NCI-H187 treated with DMSO at 0.1 percent for 48 hours (cell line): ENCODE measurements around the gene DAAM1.

Source experiments
- DNase-seq: peaks from one replicate; lab custom pipeline; 2025; lab: John Stamatoyannopoulos, UW

The DAAM1 gene

DNA sequence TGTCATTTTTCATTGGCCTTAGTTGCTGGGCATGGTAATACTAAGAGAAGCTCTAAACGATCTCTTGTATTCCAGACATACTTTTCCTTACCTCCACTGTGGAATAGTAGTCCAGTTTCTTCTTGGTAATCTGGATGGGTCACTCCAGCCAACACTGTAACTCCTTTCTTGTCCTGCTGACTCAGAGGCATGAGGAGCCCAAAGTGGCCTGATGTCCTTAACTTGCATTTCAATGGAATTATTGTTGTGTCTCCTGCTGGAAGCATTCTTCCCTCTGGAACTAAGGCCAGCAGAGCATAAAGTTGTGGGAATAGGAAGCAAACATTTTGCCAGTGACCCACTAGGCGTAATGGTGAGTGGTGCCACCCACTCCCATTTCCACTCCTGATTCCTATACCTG lies 33.1 kb downstream of the DAAM1 start:
- no peak for DNase-seq

DNA sequence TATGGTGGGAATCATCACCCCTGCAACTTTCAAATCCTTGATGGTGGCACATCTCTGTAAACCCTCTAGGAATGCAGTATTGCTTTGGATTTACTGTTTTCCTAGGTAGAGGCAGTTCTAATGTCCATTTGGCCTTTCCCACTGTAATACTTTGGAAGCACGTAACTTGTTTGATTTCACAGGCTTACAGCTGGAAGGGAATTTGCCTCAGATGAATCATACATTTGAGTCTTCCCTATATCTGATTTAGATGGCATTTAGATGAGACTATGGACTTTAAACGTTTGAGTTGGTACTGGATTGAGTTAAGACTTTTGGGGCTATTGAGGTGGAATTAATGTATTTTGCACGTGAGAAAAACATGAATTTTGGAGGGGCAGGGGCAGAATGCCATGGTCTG lies 35.9 kb downstream of the DAAM1 start:
- DNase-seq: no peak

DNA sequence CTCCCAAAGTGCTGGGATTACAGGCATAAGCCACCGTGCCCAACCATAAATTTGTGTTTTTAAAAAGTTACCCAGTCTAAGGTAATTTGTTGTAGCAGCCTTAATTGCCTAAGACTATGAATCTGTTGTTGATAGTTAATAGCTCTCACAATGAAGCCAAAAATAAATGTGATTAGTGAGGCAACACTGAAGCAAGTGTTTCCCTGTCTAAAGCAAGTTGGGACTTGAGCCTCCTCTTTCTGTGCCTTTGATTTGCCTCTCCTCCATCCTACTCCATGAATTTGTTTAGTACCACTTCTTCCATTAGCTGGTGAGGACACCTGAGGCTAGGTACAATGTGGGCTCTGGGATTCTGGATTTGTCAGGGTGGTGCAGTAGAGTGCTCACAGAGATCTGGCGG lies 36.8 kb downstream of the DAAM1 start:
- DNase-seq: no peak

DNA sequence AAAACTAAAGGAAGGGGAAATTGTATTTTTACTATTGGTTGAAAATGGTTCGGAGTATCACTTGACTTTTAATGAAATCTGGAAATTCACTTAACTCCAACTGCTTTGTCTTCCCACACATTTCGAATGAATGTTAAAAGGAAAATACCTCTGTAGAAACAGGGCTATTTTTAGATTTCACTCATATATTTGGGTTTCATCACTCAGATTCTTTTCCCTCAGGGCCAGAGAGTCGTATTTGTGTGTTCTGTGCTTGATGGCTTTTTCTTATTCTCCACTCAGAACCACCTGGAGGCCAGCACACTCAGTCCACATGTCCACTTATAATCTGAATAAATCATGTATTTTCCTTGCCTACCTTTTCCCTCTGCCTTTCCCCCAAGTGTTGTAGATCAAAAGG lies 40.0 kb downstream of the DAAM1 start:
- DNase-seq: no peak

DNA sequence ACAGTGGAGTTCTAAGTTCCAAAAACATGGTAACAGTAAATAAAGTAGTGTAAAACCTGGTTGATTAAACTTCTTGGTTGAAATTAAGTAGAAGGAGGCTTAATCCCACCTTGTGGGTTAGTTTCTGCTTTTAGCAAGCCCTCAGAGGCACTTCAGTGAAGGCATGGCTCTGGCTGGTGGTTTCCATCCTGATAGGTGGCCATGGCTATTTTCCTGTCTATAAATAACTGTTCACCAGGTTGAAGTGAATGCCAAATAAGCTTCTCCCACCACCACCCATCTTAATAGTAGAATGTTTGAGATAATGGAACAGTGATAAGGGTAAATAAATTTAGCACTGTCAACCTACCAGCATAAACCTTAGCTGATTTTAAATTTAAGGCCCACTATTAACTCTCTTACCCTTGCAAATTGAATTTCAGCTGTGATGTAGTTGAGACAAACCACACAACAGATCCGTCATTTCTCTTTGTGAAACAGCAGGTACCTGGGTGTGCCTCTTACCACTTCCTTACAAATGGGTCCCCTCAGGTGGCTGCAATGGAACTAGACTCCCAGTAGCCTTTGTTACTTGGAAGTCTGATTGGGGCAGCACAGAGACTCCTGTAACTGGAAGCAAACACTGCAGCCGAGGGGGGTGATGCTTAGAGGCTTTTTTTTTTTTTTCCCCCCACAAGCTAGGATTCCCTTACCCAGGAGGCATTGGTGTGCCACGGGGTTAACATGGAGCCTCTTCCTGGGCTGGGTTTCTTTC lies 41.4 kb downstream of the DAAM1 start:
- no peak for DNase-seq

DNA sequence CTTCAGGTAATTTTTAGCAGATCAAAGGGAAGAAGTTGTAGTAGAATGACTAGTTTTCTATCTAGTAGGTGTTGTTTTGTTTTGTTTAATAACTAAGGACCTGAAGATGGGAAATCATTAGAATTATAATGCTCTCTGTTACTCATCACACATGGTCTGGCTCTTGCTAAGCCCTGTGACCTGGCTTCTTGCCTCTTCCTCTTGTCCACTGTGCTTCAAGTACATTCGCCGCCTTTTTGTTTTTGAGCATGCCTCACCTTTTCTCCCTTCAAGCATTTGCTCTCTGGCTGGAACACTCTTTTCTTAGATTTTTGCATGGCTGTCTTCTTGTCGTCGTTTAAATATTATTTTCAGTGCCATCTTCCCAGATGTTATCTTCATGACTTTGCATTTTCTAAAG lies 47.7 kb downstream of the DAAM1 start:
- DNase-seq: no peak

DNA sequence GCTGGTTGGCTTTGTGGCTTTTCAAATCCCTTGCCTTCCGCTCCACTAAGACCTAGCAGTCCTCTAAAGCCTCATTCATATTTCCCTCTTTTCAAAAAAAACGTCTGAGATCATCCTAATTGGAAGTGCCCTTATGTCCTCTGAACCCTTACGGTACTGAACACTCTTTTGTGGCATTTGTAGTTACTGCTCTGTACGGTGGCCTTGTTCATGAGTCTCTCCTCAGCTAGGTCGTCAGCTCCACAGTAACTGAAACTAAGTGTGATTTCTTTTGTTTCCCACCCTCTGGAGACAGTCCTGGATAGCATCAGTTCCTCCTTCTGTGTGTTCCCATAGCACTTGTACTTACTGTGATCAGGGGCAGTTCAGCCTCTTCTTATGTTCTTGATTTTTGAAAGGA lies 49.7 kb downstream of the DAAM1 start:
- DNase-seq: no peak

DNA sequence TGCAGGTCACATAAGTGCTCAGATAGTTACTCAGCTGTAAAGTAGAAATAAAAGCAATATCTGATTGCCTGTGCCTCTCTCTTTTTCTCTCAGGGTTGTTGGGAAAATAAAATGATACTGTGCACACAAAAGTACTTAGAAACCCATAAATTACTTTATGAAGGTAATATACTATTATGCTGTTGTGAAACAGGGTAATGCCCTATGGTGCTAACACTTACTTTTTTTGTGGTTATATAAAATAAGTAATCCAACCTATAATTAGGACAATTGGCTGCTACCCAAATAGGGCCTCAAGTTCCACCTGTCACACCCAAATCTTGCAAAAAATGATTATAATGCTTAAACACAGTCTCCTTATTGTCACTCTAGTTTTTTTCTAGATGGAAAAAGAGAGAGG lies 50.6 kb downstream of the DAAM1 start:
- no peak for DNase-seq

DNA sequence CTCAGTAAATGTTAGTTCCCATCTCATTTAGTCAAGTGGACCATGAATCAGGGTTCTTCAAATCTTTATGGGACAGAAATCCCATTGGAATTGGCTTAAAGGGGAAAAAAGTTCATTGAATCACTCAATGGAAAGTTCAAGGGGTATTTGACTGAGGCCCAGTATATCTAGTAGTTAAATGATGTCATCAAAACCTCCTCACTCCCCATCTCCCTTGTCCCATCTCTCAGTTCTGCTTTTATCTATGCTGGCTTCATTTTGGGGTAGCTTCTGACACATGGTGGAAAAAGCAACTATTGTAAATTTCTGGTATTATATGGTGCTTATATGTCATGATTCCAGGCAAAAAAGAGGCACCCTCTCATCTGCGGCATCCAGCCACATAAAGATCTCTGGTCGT lies 51.9 kb downstream of the DAAM1 start:
- no peak for DNase-seq

DNA sequence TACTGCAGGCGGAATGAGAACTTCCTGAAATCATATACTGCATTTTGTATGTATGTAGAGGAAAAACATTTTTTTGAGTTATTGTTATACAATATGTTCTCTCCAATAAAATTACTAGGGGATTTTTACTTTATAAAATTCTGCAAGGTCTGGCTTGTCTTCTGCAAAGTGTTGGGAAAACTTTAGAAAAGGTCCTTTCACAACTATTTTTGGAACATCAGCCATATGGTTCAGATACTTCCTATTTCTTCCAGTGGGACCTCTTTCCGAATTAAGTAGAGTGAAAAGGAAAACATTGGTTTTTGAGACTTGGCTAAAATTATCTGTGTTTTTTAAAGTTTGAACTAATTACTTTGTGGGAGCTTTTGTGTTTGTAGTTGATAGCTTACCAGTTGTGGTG lies 52.7 kb downstream of the DAAM1 start:
- no peak for DNase-seq

DNA sequence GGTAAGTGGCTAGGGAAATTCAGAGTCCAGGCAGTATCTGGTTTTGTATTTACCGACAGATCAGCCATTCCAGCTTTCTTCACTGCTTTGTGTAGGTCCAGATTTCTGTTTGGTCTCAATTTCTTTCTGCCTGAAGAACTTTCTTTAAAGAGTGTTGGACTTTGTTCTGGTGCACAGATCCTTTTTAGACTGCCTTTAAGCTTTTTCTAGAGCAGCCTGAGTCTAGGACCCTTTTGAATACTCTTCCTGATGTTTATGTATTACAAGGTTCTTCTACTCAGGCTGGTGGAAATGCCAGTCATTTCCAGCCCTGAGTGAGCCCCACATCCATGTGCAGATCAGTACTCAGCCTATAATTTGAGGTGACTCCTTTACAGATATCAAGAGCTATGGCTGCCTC lies 54.7 kb downstream of the DAAM1 start:
- DNase-seq: no peak

DNA sequence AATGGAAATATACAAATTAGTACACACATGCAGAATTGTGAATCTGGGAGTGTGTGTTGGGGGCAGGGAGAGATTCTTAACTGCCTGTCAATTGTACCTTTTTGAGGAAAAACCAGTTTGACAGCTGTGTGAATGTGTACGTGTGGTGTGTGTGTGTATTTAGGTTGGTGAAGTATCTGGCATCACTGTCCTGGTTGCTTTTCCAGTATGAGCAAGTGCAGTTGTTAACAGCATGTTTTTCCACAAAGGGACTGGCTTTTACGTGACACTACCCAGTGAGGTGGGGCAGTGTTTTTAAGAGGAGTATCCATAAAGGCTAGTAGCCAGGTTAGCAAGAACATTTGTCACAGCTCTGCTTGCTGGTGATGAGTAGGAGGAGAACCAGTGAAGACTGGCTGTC lies 56.1 kb downstream of the DAAM1 start:
- DNase-seq: no peak

DNA sequence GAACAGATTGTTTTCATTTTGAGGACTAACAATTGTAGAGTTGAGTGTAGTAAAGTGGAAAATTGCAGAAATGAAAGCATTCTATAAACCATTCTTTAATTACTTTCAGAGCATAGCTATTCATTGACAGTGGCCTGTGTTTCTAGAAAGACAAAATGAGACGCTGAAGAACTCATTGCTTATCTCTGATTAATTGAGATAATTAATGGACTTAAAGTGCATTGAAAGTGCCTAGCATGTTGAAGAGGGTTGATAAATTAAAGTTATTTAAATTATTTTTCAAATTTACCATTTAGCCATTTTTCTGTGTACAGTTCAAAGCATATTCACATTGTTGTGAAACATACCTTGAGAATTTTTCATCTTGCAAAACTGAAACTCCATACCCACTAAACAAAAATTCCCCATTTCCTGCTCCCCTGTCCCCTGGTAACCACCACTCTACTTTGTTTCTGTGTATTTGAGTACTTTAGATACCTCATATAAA lies 57.4 kb downstream of the DAAM1 start:
- DNase-seq: no peak

DNA sequence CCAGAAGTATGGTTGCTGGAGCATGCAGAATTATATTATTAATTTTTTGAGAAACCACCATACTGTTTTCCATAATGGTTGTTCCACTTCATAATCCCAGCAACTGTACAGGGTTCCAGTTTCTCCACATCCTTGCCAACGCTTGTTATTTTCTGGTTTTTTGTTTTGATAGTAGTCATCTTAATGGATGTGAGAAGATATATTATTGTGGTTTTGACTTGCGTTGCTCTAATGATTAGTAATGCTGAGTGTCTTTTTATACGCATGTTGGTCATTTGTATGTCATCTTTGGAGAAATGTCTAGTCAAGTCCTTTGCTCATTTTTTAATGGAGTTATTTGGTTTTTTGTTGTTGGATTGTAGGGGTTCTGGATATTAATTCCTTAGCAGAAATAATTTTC lies 58.1 kb downstream of the DAAM1 start:
- no peak for DNase-seq

DNA sequence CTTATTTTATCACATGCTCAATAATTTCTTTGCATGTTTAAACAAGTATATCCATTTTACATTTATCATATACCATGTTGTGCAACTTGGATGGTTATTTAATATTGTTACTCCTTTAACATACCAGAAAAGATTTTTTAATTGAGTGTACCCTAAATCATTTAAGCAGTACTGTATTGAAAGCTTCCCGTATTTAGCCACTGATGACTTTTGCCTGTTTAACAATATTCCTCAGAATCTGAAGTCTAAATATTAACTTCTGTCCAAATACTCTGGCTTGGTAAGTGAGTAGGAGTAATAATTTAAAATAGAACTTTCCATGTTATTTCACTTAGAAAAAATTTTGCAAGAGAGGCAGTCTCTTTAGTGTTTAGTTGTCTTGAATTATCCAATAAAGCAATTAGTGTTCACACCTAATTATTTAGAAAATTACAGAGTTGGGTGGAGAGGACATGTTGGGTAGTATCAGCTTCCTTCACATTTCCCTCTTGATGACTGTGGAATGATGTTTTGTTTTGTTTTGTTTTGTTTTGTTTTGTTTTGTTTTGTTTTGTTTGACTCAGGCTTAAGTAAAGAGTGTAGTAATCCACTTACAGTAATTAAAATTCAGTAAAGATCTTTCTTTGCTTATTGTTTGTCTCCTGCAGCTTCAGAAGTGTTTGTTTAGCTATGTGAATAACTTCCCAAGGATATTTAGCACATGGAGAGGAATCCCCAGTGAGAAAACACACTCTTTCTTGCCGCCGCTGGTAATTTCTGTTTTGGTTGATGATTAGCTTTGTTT lies 59.5 kb downstream of the DAAM1 start:
- DNase-seq: no peak

DNA sequence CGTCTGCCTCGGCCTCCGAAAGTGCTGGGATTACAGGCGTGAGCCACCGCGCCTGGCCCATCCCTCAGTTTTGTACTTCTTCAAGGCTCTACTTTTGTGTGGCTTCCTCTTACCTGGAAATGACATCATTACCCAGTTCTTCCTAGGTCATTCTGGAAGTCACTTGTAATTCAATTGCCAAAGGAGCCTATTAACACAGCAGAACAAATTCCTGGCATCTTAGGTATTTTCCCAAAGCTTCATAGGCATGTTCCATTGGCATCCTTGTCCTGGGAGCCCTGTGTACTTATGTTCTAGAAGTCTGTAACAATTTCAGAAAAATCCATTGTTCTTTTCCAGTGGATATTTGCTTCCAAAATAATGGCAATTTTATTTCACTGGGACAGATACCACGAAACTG lies 60.6 kb downstream of the DAAM1 start:
- no peak for DNase-seq

DNA sequence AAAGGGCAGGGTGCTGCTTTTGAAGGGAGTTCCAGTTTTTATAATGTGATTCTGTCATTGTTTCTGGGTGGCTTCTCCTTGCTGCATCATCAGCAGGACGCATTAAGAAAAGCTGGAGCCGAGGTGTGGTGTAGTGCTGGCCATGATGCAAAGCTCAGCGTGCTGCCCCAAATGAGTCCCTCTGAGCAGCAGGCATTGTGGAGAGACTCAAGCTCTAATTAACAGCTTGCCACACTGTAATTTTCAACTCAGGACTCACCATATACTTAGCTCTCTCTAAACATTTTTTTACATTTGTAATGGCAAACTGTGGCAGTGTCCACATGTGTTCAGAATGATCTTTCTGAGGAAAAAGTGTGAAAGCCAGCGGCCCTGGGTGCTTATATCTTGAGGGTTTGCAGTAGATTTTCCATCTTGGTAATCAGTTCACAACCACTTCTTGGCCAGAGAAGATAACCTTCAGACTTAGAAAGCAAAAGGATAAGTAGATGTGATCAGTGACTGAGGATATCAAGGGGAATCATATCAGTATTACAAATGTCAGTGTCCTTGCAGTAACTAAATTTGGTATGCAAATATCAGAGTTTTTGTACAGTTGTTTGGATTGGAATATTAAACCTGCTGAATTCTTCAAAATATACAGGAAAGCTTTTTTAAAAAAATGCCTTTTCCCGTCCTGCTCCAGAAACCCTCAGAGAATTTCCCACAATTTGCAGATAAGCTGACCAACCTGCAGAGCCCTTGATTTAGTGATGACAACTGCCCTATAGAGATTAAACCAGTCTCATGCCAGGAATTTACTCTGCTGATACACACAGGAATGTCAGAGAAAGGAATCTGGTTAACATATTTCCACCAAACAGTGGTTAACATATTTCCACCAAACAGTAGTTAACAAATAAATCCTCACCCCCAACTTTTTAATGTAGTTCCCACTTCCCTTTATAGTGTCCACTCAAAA lies 63.6 kb downstream of the DAAM1 start:
- no peak for DNase-seq

DNA sequence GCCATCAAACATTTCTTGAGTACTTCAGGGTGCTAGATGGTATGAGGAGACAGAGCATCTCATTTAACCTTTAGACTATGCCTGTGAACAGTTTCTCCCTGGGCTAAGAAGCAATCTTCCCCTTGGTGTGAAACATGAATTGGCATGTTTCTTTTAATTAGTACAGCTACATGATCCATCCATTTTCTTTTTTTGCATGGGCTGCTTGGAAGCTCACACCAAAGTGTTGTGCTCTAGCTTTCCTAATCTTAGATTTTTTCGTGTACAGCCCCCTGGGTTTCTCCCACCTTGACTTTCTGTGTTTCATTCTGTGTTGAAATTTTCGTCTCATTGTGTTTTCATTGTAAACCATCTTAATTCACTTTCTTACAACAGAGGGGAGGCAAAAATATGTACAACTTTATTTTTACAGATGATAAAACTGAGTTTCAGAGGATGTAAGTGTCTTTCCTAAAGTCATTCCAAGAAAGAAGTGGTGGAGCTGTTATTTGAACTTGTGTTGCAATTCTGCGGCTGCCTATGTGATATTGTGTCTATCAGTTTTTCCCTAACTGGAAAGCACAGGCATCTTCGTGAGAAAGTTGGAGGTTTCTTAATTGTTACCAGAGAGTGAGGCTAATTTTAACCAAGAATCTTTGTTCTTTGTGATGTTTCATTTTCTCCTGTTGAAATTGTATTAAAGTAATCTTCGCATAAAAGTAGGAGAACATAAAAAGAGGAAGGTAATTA lies 64.5 kb downstream of the DAAM1 start:
- no peak for DNase-seq

DNA sequence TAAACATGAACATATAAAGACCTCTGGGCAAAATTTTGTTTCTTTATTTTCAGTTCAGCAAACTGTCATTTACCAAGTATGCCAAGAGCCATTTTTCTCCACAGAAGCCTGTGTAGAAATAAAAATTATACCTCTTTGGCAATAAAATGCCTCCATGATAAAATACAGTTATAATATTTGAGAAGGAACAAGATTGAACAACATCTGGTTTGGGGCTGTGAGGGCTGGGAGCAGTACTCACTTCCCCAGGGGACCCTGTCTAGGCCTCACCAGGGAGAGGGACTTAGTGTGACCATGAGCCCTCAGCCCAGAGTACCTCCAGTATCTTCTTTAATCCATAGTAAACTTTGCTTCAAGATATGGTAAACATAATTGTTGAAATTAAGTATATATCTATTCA lies 65.1 kb downstream of the DAAM1 start:
- DNase-seq: no peak

DNA sequence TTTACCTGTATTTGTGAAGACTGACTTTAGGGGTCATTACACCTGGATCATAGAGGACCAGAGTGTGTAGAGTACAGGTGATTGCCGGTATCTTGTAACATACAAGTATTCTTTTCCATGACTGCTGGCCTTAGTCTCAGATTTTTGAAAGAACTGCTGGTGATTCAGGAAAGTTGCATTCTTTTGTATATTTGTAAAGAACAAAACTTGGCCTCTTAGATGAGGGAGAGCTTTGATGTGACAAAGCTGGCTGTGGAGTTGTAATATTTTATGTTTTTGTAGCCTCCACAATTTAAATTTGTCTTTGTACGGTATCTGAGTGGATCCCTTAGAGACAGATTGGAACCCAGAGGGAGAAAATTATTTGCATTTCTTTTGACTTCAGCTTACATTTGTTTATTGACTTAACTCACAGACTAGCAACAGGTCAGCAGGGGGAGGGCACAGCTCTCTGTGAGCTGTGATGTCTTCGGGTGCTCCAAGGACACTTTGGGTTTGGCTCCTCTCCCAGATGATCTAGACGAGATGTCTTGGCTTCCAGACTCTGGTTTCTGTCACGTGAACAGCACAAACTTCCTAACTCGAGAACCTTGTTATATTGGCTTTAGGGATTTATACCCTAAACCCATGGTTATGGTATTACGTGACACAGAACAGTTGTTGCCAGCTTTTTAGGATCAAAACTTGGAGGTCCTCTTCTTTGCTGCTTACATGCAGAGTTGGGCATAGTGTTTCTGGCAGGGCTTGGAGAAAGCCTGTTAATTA lies 65.9 kb downstream of the DAAM1 start:
- DNase-seq: no peak
